ENCODE measurements around the gene FEN1. TPM values are rescaled to one million over a fixed set of nuclear protein-coding genes. Genes with fewer than 3 reads are reported as not detected.

The FEN1 gene
- total and polyA plus RNA-seq, 8 donors: 13.9 to 42.4 (median 26.2) TPM

- DNase-seq (no peak), ATAC-seq (no peak)
- H3K36me3 ChIP-seq: no peaks in the 10 kb centered on the region
- H3K9me3 ChIP-seq: no peaks in the 10 kb centered on the region
- H3K4me1 ChIP-seq: peaks cover 0 to 10% of the 10 kb centered on the region in 2 donors
- peaks cover 0 to 3% of the 10 kb centered on the region in 2 donors for H3K27me3 ChIP-seq
- intact Hi-C loops (cut with DNase I): no loop called here
- H3K4me3 ChIP-seq: no peak overlapping the region
- no peak for TF ChIP-seq CTCF (IDR thresholded peaks at IDR 0.05)
- no peak overlapping the region for H3K27ac ChIP-seq
These were observed 22.6 kb upstream of the FEN1 start for GRCh38 chr11:61769946-61770683.

- Histone ChIP-seq H3K9me3 (no peaks in the 10 kb centered on the region), H3K27ac (no peak overlapping the region), H3K4me3 (no peak overlapping the region), H3K27me3 (no peaks in the 10 kb centered on the region), H3K36me3 (no peaks in the 10 kb centered on the region), H3K4me1 (peaks cover 0 to 10% of the 10 kb centered on the region in 2 donors)
- intact Hi-C loops (cut with DNase I): no loop called here
- no peak for TF ChIP-seq CTCF (IDR thresholded peaks at IDR 0.05)
- no peak for DNase-seq
- ATAC-seq: no peak
These were observed 21.4 kb upstream of the FEN1 start for GRCh38 chr11:61771195-61771894.

- DNase-seq (peak in 1 of 4 donors; percentile 52), ATAC-seq (no peak)
- Histone ChIP-seq H3K27me3 (peaks cover 0 to 5% of the 10 kb centered on the region in 2 donors), H3K36me3 (no peaks in the 10 kb centered on the region), H3K27ac (no peak overlapping the region), H3K4me1 (peaks cover 0 to 16% of the 10 kb centered on the region in 2 donors), H3K9me3 (no peaks in the 10 kb centered on the region), H3K4me3 (no peak overlapping the region)
- intact Hi-C loops (cut with DNase I): no loop called here
- TF ChIP-seq CTCF (IDR thresholded peaks at IDR 0.05): no peak
These were observed 20.7 kb upstream of the FEN1 start for GRCh38 chr11:61771985-61772455.

- Histone ChIP-seq H3K36me3 (no peaks in the 10 kb centered on the region), H3K4me3 (no peak overlapping the region), H3K4me1 (peaks cover 0 to 19% of the 10 kb centered on the region in 2 donors), H3K27me3 (peaks cover 0 to 15% of the 10 kb centered on the region in 2 donors), H3K9me3 (no peaks in the 10 kb centered on the region), H3K27ac (no peak overlapping the region)
- ATAC-seq (no peak), DNase-seq (no peak)
- intact Hi-C loops (cut with DNase I): no loop called here
- TF ChIP-seq CTCF (IDR thresholded peaks at IDR 0.05): no peak
These were observed 19.4 kb upstream of the FEN1 start for GRCh38 chr11:61773356-61773755.

- H3K4me3 ChIP-seq: no peak overlapping the region
- H3K27me3 ChIP-seq: peaks cover 0 to 15% of the 10 kb centered on the region in 2 donors
- DNase-seq (peak in 1 of 4 donors; percentile 69), ATAC-seq (no peak)
- no peak overlapping the region for H3K27ac ChIP-seq
- intact Hi-C loops (cut with DNase I): no loop called here
- H3K36me3 ChIP-seq: no peaks in the 10 kb centered on the region
- H3K4me1 ChIP-seq: peaks cover 0 to 19% of the 10 kb centered on the region in 2 donors
- H3K9me3 ChIP-seq: no peaks in the 10 kb centered on the region
- no peak for TF ChIP-seq CTCF (IDR thresholded peaks at IDR 0.05)
These were observed 18.9 kb upstream of the FEN1 start for GRCh38 chr11:61773809-61774208.
